GM12874 (cell line): ENCODE measurements around the gene DHODH.

Experiments
- CTCF ChIP-seq: IDR thresholded peaks from 2 replicates; pipeline ENCODE4 v1.5.1; 2011; ENCODE audit warnings: low read depth, mild to moderate bottlenecking, control low read depth, low read length, moderate library complexity; ENCODE audit not compliant: insufficient read depth

The DHODH gene

GRCh38 chr16:71971571-71971970, 37.0 kb upstream of the DHODH start:
- no peak for TF ChIP-seq CTCF

DNA sequence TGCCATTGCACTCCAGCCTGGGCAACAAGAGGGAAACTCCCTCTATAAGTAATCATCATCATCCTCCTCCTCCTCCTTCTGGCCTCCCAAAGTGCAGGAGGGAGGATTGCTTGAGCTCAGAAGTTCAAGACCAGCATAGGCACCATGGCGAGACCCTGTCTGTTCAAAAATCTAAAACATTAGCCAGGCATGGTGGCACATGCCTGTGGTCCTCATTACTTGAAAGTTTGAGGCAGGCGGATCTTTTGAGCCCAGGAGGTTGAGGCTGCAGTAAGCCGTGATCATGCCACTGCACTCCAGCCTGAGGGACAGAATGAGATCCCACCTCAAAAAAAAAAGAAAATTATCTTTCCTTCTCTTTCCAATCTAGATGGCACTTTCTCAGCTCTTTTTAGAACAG, 36.2 kb upstream of the DHODH start:
- TF ChIP-seq CTCF: no peak

- TF ChIP-seq CTCF: no peak
Measured at GRCh38 chr16:71973001-71973400, 35.5 kb upstream of the DHODH start.

DNA sequence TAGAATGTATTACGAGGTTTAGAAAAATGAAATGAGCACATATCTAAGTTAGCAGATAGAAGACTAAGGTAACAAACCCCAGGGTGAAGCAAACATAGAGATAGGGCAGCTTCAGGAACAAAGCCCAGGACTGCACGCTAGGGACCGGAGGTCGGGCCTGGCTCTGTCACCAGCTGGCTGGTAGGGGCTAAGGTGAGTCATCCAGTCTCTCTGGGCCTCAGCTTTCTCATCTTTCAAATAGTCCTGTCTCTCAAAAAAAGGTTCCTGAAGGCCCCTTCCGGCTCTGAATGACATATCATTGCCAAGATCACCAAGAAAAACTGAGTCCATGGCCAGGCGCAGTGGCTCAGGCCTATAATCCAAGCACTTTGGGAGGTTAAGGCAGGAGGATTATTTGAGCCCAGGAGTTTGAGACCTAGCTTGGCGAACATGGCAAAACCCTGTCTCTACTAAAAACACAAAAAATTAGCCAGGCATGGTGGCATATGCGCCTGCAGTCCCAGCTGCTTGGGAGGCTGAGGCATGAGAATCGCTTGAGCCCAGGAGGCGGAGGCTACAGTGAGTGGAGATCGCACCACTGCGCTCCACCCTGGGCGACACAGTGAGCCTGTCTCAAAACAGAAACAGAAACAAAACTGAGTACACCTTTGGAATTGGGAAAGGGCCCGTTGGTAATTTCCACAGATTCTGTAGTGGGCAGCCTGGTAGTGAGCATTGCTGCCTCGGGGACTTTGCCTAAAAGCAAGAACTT, 34.3 kb upstream of the DHODH start:
- TF ChIP-seq CTCF: no peak

GRCh38 chr16:71985262-71985974, 23.1 kb upstream of the DHODH start:
- no peak for TF ChIP-seq CTCF

DNA sequence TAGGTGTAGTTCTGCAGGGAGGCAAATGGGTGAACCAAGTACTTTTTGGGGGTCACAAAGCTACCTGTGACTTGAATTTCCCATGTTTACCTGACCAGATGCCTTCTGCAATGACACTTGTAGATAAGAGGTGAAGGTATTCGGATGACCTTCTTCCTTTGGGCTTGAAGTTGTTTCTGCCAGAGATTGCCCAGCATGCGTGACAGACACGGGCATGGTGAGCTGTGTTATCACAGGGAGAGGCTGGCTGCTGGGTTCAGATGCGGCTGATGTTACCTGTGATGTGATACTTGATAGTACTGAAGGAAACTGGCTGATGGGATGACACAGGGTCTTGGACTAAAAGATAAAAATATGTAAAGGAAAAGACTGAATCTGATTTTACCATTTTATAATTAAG, 22.4 kb upstream of the DHODH start:
- TF ChIP-seq CTCF: no peak

- TF ChIP-seq CTCF: no peak
Measured at GRCh38 chr16:71995038-71995437, 13.5 kb upstream of the DHODH start.
